Panc1 (cell line): ENCODE measurements around the gene OSBPL8.

Experiments used
- CTCF ChIP-seq: fragments of 450-650 bp; IDR thresholded peaks from 2 replicates; pipeline ENCODE4 v1.5.1; 2017; ENCODE audit warnings: mild to moderate bottlenecking
- POLR2AphosphoS5 ChIP-seq: IDR thresholded peaks from 2 replicates; pipeline ENCODE4 v1.6.1; 2012; ENCODE audit warnings: mild to moderate bottlenecking, low read depth, low read length, moderate library complexity
- REST ChIP-seq, 2 experiments: IDR thresholded peaks; 2 replicates each; pipeline ENCODE4 v1.6.1; 2011 to 2012; ENCODE audit warnings: low read depth in 2 of 2, control low read depth in 1 of 2, low read length in 1 of 2, mild to moderate bottlenecking in 1 of 2, moderate library complexity in 1 of 2; ENCODE audit not compliant: insufficient read depth in 1 of 2
- SIN3A ChIP-seq: IDR thresholded peaks from 2 replicates; pipeline ENCODE4 v1.6.1; 2012; ENCODE audit warnings: low read depth, mild to moderate bottlenecking, low read length, moderate library complexity, borderline replicate concordance; ENCODE audit not compliant: insufficient read depth
- TCF7L2 ChIP-seq: IDR thresholded peaks from 2 replicates; pipeline ENCODE4 v1.6.1; 2011; ENCODE audit warnings: mild to moderate bottlenecking, low read depth, low read length, inconsistent platforms

GRCh38 chr12:76471579-76471978, 88.0 kb downstream of the OSBPL8 start:
- no peak for TF ChIP-seq CTCF
- TF ChIP-seq POLR2AphosphoS5: no peak
- TF ChIP-seq SIN3A: no peak
- TF ChIP-seq REST (IDR thresholded peaks at IDR 0.05; ENCODE audit: insufficient read depth in 1 of 2, low read depth in 2 of 2, low read length in 1 of 2): no peak
- TF ChIP-seq TCF7L2: no peak
